Subcutaneous abdominal adipose tissue (tissue), 5 donors: ENCODE data around the gene IHH.

Experiments
- H3K27ac ChIP-seq: one replicate; pipeline ENCODE4 v1.7.0; 2013; ENCODE audit warnings: low read depth, mild to moderate bottlenecking, inconsistent platforms, low read length, moderate library complexity
- H3K27me3 ChIP-seq, 5 donors: one replicate each; pipeline ENCODE4 v1.7.0; 2013; ENCODE audit warnings: low read length in 5 of 5, inconsistent platforms in 1 of 5; ENCODE audit not compliant: control insufficient read depth in 5 of 5, insufficient read depth in 4 of 5
- H3K36me3 ChIP-seq, 5 donors: one replicate each; pipeline ENCODE4 v1.7.0; 2013; ENCODE audit warnings: low read length in 5 of 5; ENCODE audit not compliant: control insufficient read depth in 5 of 5, insufficient read depth in 5 of 5
- H3K4me1 ChIP-seq, 5 donors: one replicate each; pipeline ENCODE4 v1.7.0; 2013; ENCODE audit warnings: low read length in 5 of 5, mild to moderate bottlenecking in 3 of 5, moderate library complexity in 1 of 5; ENCODE audit not compliant: control insufficient read depth in 5 of 5, insufficient read depth in 5 of 5
- H3K4me3 ChIP-seq, 5 donors: one replicate each; pipeline ENCODE4 v1.7.0; 2013; ENCODE audit warnings: low read length in 5 of 5, low read depth in 1 of 5
- H3K9ac ChIP-seq, 5 donors: one replicate each; pipeline ENCODE4 v1.7.0; 2013; ENCODE audit warnings: low read length in 5 of 5, mild to moderate bottlenecking in 4 of 5, moderate library complexity in 3 of 5
- H3K9me3 ChIP-seq, 5 donors: one replicate each; pipeline ENCODE4 v1.7.0; 2013; ENCODE audit warnings: low read length in 5 of 5; ENCODE audit not compliant: control insufficient read depth in 5 of 5
- donor health status: healthy.
- donor health status: healthy.
- donor health status: healthy.
- donor health status: healthy.
- donor health status: healthy.

The IHH gene

GRCh38 chr2:219060821-219061791, at the start of gene IHH:
Gene IHH (minus strand): TSS chr2:219060921. CDS start chr2:219060467, 454 bp downstream.
- Histone ChIP-seq H3K4me3 (peak within 1 kb of the TSS in 3 of 5 donors; percentile 21 to 55 (median 50)), H3K4me1 (peaks cover 0 to 36% (median 33%) of the 10 kb centered on the region in 5 donors), H3K27ac (no peak within 1 kb of the TSS), H3K9me3 (no peaks in the 10 kb centered on the region), H3K9ac (no peak within 1 kb of the TSS), H3K36me3 (no peaks in the 10 kb centered on the region), H3K27me3 (peaks cover 42 to 63% (median 58%) of the 10 kb centered on the region in 5 donors)

- H3K27me3 ChIP-seq, result no peaks in the 10 kb centered on the region
- no peak overlapping the region for H3K9ac ChIP-seq
- peaks cover 0 to 22% (median 0%) of the 10 kb centered on the region in 5 donors for H3K4me1 ChIP-seq
- no peak overlapping the region for H3K27ac ChIP-seq
- no peak overlapping the region for H3K4me3 ChIP-seq
- H3K36me3 ChIP-seq, result peaks cover 0 to 10% (median 0%) of the 10 kb centered on the region in 5 donors
- no peaks in the 10 kb centered on the region for H3K9me3 ChIP-seq
Observed at GRCh38 chr2:219109471-219109870, 48.8 kb upstream of the IHH start.

- H3K4me1 ChIP-seq, result peaks cover 0 to 22% (median 0%) of the 10 kb centered on the region in 5 donors
- H3K27ac ChIP-seq, result no peak overlapping the region
- H3K4me3 ChIP-seq, result no peak overlapping the region
- H3K27me3 ChIP-seq, result no peaks in the 10 kb centered on the region
- peaks cover 0 to 7% (median 0%) of the 10 kb centered on the region in 5 donors for H3K36me3 ChIP-seq
- no peak overlapping the region for H3K9ac ChIP-seq
- H3K9me3 ChIP-seq, result no peaks in the 10 kb centered on the region
Observed at GRCh38 chr2:219107758-219108157, 47.0 kb upstream of the IHH start.

- Histone ChIP-seq H3K36me3 (peaks cover 0 to 5% (median 0%) of the 10 kb centered on the region in 5 donors), H3K4me3 (no peak overlapping the region), H3K9ac (no peak overlapping the region), H3K27me3 (no peaks in the 10 kb centered on the region), H3K4me1 (peaks cover 0 to 22% (median 0%) of the 10 kb centered on the region in 5 donors), H3K9me3 (no peaks in the 10 kb centered on the region), H3K27ac (no peak overlapping the region)
Observed at GRCh38 chr2:219106251-219106650, 45.5 kb upstream of the IHH start.

GRCh38 chr2:219104107-219105035, 43.6 kb upstream of the IHH start:
- Histone ChIP-seq H3K27ac (no peak overlapping the region), H3K4me3 (no peak overlapping the region), H3K9me3 (no peaks in the 10 kb centered on the region), H3K27me3 (no peaks in the 10 kb centered on the region), H3K4me1 (peaks cover 0 to 16% (median 0%) of the 10 kb centered on the region in 5 donors), H3K36me3 (peaks cover 0 to 5% (median 0%) of the 10 kb centered on the region in 5 donors), H3K9ac (no peak overlapping the region)

GRCh38 chr2:219099329-219099728, 38.6 kb upstream of the IHH start:
- Histone ChIP-seq H3K4me1 (peaks cover 0 to 4% (median 0%) of the 10 kb centered on the region in 5 donors), H3K27ac (no peak overlapping the region), H3K9me3 (no peaks in the 10 kb centered on the region), H3K4me3 (no peak overlapping the region), H3K9ac (no peak overlapping the region), H3K27me3 (no peaks in the 10 kb centered on the region), H3K36me3 (peaks cover 0 to 5% (median 0%) of the 10 kb centered on the region in 5 donors)

GRCh38 chr2:219095406-219095935, 34.8 kb upstream of the IHH start:
- no peak overlapping the region for H3K27ac ChIP-seq
- peaks cover 0 to 5% (median 0%) of the 10 kb centered on the region in 5 donors for H3K36me3 ChIP-seq
- no peaks in the 10 kb centered on the region for H3K9me3 ChIP-seq
- H3K4me3 ChIP-seq, result no peak overlapping the region
- H3K4me1 ChIP-seq, result peaks cover 0 to 5% (median 0%) of the 10 kb centered on the region in 5 donors
- no peak overlapping the region for H3K9ac ChIP-seq
- H3K27me3 ChIP-seq, result no peaks in the 10 kb centered on the region

- Histone ChIP-seq H3K4me3 (no peak overlapping the region), H3K36me3 (peaks cover 0 to 5% (median 0%) of the 10 kb centered on the region in 5 donors), H3K9ac (no peak overlapping the region), H3K4me1 (peaks cover 0 to 5% (median 0%) of the 10 kb centered on the region in 5 donors), H3K27ac (no peak overlapping the region), H3K27me3 (no peaks in the 10 kb centered on the region), H3K9me3 (no peaks in the 10 kb centered on the region)
Observed at GRCh38 chr2:219094171-219094570, 33.5 kb upstream of the IHH start.

GRCh38 chr2:219090436-219091299, 29.9 kb upstream of the IHH start:
- Histone ChIP-seq H3K36me3 (peaks cover 0 to 5% (median 0%) of the 10 kb centered on the region in 5 donors), H3K4me1 (peaks cover 0 to 5% (median 0%) of the 10 kb centered on the region in 5 donors), H3K27me3 (no peaks in the 10 kb centered on the region), H3K9ac (no peak overlapping the region), H3K4me3 (no peak overlapping the region), H3K9me3 (no peaks in the 10 kb centered on the region), H3K27ac (no peak overlapping the region)
